ENCODE data around the gene TOMT. TPM values are rescaled to one million over a fixed set of nuclear protein-coding genes. Genes with fewer than 3 reads are reported as not detected.

TOMT gene
- total RNA-seq, 2 donors from 2014 or later = not detected

DNA sequence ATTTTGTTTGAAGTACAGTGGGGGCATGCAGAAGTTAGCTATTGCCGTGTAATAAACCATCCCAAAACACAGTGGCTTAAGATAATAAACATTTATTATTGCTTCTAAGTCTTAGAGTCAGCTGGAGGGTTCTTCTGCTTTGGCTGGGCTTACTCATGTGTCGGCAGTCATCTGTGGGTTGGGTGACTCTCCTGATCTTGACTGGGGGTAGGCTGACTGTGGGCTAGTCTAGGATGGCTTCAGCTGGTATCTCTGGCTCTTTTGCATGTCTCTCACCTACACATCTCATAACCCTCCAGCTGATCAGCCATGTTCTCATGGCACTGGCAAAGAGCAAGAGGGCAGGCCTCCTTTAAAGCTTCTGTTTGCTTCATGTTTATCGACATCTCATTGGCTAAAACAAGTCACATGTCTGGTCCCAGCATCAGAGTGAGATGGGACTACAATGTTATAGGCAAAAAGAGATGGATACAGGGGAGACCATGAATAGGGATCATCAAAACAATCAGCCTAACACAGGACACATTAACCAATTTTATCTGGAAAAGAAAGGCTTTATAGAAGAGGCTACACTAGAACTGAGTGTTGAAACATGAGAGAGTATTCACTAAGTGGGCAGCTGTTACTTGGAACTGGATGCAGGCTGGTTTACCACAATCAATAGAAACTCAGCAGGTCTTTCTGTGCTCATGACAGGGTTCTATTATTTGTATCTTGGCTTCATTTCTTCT lies 19.9 kb upstream of the TOMT start:
- no peak overlapping the region for H3K4me3 ChIP-seq
- H3K9me3 ChIP-seq = no peaks in the 10 kb centered on the region
- peaks cover 6 to 9% of the 10 kb centered on the region in 2 donors for H3K4me1 ChIP-seq (ENCODE audit: control insufficient read depth in 1 of 2, low read depth in 2 of 2)
- H3K27me3 ChIP-seq (replicated peaks; ENCODE audit: insufficient read depth) = no peaks in the 10 kb centered on the region
- ATAC-seq (ENCODE audit: insufficient number of reproducible peaks, low FRiP score, low read depth) (no peak), DNase-seq (ENCODE audit: low spot score) (no peak)
- H3K36me3 ChIP-seq = peaks cover 5% of the 10 kb centered on the region
- no peak overlapping the region for H3K27ac ChIP-seq
- TF ChIP-seq, protein P1, sequence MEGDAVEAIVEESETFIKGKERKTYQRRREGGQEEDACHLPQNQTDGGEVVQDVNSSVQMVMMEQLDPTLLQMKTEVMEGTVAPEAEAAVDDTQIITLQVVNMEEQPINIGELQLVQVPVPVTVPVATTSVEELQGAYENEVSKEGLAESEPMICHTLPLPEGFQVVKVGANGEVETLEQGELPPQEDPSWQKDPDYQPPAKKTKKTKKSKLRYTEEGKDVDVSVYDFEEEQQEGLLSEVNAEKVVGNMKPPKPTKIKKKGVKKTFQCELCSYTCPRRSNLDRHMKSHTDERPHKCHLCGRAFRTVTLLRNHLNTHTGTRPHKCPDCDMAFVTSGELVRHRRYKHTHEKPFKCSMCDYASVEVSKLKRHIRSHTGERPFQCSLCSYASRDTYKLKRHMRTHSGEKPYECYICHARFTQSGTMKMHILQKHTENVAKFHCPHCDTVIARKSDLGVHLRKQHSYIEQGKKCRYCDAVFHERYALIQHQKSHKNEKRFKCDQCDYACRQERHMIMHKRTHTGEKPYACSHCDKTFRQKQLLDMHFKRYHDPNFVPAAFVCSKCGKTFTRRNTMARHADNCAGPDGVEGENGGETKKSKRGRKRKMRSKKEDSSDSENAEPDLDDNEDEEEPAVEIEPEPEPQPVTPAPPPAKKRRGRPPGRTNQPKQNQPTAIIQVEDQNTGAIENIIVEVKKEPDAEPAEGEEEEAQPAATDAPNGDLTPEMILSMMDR (IDR thresholded peaks at IDR 0.05) = no peak

DNA sequence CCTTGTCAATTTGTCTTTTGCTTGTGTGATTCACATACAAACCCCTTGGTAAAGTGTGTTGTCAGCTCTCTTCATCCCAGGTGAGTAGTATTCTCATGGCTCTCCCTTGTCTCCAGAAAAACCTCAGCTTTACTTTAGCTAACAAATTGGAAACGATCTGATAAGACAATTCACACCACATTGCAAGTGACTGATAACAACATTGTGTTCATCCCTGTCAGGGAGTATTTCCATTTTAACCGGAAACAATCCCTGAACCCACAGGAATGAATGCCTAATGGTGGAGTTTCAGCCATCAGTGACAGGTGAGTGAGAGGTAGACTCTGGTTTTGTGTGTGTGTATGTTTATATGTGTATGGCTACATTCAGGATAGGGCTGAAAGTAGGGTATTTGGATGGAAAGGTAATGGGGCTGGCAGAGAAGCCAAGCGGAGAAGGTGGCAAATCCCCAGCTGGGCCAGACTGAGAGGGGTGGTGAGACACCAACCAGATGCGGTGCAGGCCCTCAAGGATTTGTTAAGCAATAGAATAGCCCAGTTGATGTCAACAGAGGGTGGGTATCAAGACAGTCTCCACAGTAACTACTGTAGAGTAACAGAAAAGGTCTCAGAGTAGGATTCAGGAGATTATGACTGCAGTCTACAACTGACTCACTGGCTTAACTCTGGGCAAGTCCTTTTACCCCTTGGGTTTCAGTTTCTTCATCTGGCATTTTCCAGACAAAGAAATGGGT lies 17.5 kb upstream of the TOMT start:
- Histone ChIP-seq H3K4me3 (no peak overlapping the region), H3K27me3 (replicated peaks; ENCODE audit: insufficient read depth) (no peaks in the 10 kb centered on the region), H3K36me3 (peaks cover 5% of the 10 kb centered on the region), H3K27ac (no peak overlapping the region), H3K4me1 (ENCODE audit: control insufficient read depth in 1 of 2, low read depth in 2 of 2) (peaks cover 0 to 10% of the 10 kb centered on the region in 2 donors), H3K9me3 (no peaks in the 10 kb centered on the region)
- no peak for DNase-seq (ENCODE audit: low spot score)
- TF ChIP-seq, protein P1 (IDR thresholded peaks at IDR 0.05) = no peak
- no peak for ATAC-seq (ENCODE audit: insufficient number of reproducible peaks, low FRiP score, low read depth)

DNA sequence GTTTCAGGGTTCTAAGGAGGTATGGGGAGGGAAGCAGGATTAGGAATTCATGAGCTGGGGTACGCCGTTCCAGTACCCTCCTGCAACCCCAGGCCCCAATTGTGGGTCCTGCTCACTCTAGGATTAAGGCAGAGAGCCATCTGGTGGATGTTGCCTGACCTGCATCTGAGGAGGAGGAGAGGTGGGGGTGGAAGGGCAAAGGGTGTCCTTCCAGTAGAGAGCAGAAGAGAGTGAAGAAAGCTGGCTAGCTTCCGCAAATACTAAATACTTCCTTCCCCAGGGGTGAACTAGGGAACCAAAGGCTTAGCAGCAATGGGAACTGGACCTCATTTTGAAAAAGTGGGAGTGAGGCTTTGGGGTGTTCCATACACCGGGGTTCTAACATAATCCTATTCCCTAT lies 14.4 kb upstream of the TOMT start:
- Histone ChIP-seq H3K4me1 (ENCODE audit: control insufficient read depth in 1 of 2, low read depth in 2 of 2) (peaks cover 0 to 10% of the 10 kb centered on the region in 2 donors), H3K9me3 (no peaks in the 10 kb centered on the region), H3K27me3 (replicated peaks; ENCODE audit: insufficient read depth) (no peaks in the 10 kb centered on the region), H3K27ac (peak overlapping the region in 1 of 2 donors; percentile 27), H3K4me3 (no peak overlapping the region), H3K36me3 (peaks cover 9% of the 10 kb centered on the region)
- no peak for DNase-seq (ENCODE audit: low spot score)
- peak; percentile 33 for ATAC-seq (ENCODE audit: insufficient number of reproducible peaks, low FRiP score, low read depth)
- TF ChIP-seq, protein P1 (IDR thresholded peaks at IDR 0.05) = peak; percentile 77

DNA sequence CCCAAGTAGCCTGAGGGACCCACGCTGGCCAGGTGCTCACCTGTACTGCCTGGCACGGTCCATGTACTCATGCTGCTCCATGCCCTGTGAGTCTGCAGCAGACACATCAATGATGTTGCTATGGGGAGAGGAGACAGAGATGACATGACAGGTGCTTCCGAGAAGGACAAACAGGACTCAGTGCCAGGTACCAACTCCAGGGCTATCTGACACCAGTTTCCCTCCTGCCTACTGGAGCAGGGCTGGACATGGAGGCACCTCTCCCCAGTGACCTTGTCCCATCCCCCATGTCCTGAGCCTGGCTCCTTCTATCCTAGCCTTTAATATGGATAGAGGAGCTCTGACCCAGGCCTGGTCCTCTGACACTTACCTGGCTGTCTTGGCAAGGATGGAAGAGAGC lies 7.0 kb upstream of the TOMT start:
- Histone ChIP-seq H3K4me1 (ENCODE audit: control insufficient read depth in 1 of 2, low read depth in 2 of 2) (peaks cover 17 to 31% of the 10 kb centered on the region in 2 donors), H3K27me3 (replicated peaks; ENCODE audit: insufficient read depth) (no peaks in the 10 kb centered on the region), H3K9me3 (no peaks in the 10 kb centered on the region), H3K36me3 (peaks cover 28% of the 10 kb centered on the region), H3K4me3 (no peak overlapping the region), H3K27ac (no peak overlapping the region)
- TF ChIP-seq, protein P1 (IDR thresholded peaks at IDR 0.05) = no peak
- no peak for ATAC-seq (ENCODE audit: insufficient number of reproducible peaks, low FRiP score, low read depth)
- DNase-seq (ENCODE audit: low spot score) = no peak

DNA sequence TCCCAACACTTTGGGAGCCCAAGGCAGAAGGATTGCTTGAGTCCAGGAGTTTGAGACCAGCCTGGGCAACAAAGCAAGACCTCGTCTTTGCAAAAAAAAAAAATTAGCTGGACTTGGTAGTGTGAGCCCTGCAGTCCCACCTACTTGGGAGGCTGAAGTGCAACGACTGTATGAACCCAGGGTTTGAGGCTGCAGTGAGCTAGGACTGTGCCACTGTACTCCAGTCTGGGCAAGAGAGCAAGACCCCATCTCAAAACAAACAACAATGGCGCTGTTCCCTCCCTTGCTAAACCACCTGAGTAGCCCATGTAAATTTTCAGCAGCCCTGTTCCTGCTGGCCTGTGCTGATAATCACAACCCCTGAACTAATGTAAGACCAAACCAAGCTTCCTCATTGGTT lies 5.7 kb upstream of the TOMT start:
- H3K36me3 ChIP-seq = peaks cover 25% of the 10 kb centered on the region

More for the DNA sequence above, 5.7 kb upstream of the TOMT start:
- peaks cover 17 to 34% of the 10 kb centered on the region in 2 donors for H3K4me1 ChIP-seq (ENCODE audit: control insufficient read depth in 1 of 2, low read depth in 2 of 2)
- H3K27ac ChIP-seq = no peak overlapping the region
- no peaks in the 10 kb centered on the region for H3K27me3 ChIP-seq (replicated peaks; ENCODE audit: insufficient read depth)
- H3K9me3 ChIP-seq = no peaks in the 10 kb centered on the region
- no peak overlapping the region for H3K4me3 ChIP-seq
- DNase-seq (ENCODE audit: low spot score) (no peak), ATAC-seq (ENCODE audit: insufficient number of reproducible peaks, low FRiP score, low read depth) (no peak)
- TF ChIP-seq, protein P1 (IDR thresholded peaks at IDR 0.05) = no peak

Measured in thoracic aorta (tissue), 2 donors.